Measurements from ENCODE around the gene RNASE13. TPM values are rescaled to one million over a fixed set of nuclear protein-coding genes. Genes with fewer than 3 reads are reported as not detected.

The RNASE13 gene
- total RNA-seq, 2 donors from 2014 or later, result not detected

- intact Hi-C loops (cut with DNase I), result no loop called here
- ATAC-seq, result no peak
- Histone ChIP-seq H3K27me3 (no peaks in the 10 kb centered on the region), H3K9me3 (no peaks in the 10 kb centered on the region), H3K4me1 (peaks cover 50% of the 10 kb centered on the region), H3K36me3 (replicated peaks in 1 of 2; ENCODE audit: insufficient read depth in 1 of 2, low read depth in 2 of 2) (no peaks in the 10 kb centered on the region), H3K4me3 (no peak overlapping the region), H3K27ac (peak overlapping the region in 3 of 4 donors; percentile 51 to 76 (median 59))
- whole genome bisulfite sequencing, 2 donors, result 82 to 86% methylated on average over 20 of the region's 20 CpGs
- TF ChIP-seq CTCF (IDR thresholded peaks at IDR 0.05), result no peak
- TF ChIP-seq POLR2A (IDR thresholded peaks at IDR 0.05), result no peak
- no peak for DNase-seq
Observed at GRCh38 chr14:21053184-21054122, 18.8 kb upstream of the RNASE13 start.

GRCh38 chr14:21050597-21050996 lies 16.0 kb upstream of the RNASE13 start:
- no peak for TF ChIP-seq CTCF (IDR thresholded peaks at IDR 0.05)
- no peak for TF ChIP-seq POLR2A (IDR thresholded peaks at IDR 0.05)
- Histone ChIP-seq H3K4me1 (peaks cover 53% of the 10 kb centered on the region), H3K27ac (peak overlapping the region in 1 of 4 donors; percentile 4), H3K4me3 (no peak overlapping the region), H3K36me3 (replicated peaks in 1 of 2; ENCODE audit: insufficient read depth in 1 of 2, low read depth in 2 of 2) (no peaks in the 10 kb centered on the region), H3K27me3 (no peaks in the 10 kb centered on the region), H3K9me3 (no peaks in the 10 kb centered on the region)
- 67 to 74% methylated on average over 3 of the region's 3 CpGs for WGBS, 2 donors
- intact Hi-C loops (cut with DNase I), result no loop called here
- DNase-seq, result no peak
- no peak for ATAC-seq

- Histone ChIP-seq H3K27ac (peak overlapping the region in 3 of 4 donors; percentile 22 to 59 (median 48)), H3K4me1 (peaks cover 43% of the 10 kb centered on the region), H3K4me3 (no peak overlapping the region), H3K36me3 (replicated peaks in 1 of 2; ENCODE audit: insufficient read depth in 1 of 2, low read depth in 2 of 2) (no peaks in the 10 kb centered on the region), H3K27me3 (no peaks in the 10 kb centered on the region), H3K9me3 (no peaks in the 10 kb centered on the region)
- intact Hi-C loops (cut with DNase I), result no loop called here
- TF ChIP-seq CTCF (IDR thresholded peaks at IDR 0.05) (no peak), POLR2A (IDR thresholded peaks at IDR 0.05) (no peak)
- ATAC-seq (no peak), DNase-seq (no peak)
- 72 to 73% methylated on average over 3 of the region's 3 CpGs for WGBS, 2 donors
Observed at GRCh38 chr14:21049271-21049673, 14.7 kb upstream of the RNASE13 start.

- Histone ChIP-seq H3K4me1 (peaks cover 43% of the 10 kb centered on the region), H3K36me3 (replicated peaks in 1 of 2; ENCODE audit: insufficient read depth in 1 of 2, low read depth in 2 of 2) (no peaks in the 10 kb centered on the region), H3K4me3 (no peak overlapping the region), H3K27me3 (no peaks in the 10 kb centered on the region), H3K27ac (peak overlapping the region; percentile 47 to 61 (median 54)), H3K9me3 (no peaks in the 10 kb centered on the region)
- TF ChIP-seq CTCF (IDR thresholded peaks at IDR 0.05) (no peak), POLR2A (IDR thresholded peaks at IDR 0.05) (no peak)
- ATAC-seq (peak; percentile 57), DNase-seq (peak in 2 of 4 donors; percentile 38 to 53)
- intact Hi-C loops (cut with DNase I), result no loop called here
- WGBS, 2 donors, result 24 to 30% methylated on average over 2 of the region's 2 CpGs
Observed at GRCh38 chr14:21048638-21049037, 14.0 kb upstream of the RNASE13 start.

Measured in body of pancreas (tissue), 4 donors.